GM23338 (cell line): ENCODE measurements around the gene KRTAP5-3. TPM values are rescaled to one million over a fixed set of nuclear protein-coding genes. Genes with fewer than 3 reads are reported as not detected.

Experiments used
- ATAC-seq: fragments of 200-7000 bp; cut with Tn5 transposase; 3 replicates; pipeline ENCODE4 v1.9.1; 2020
- DNase-seq: peaks from one replicate; pipeline ENCODE4 v3.0.0-alpha.2; 2015; ENCODE audit warnings: low spot score
- H2AFZ ChIP-seq: fragments of 200-600 bp; sonication (generic); 2 replicates; pipeline ENCODE4 v1.8.0; 2016; ENCODE audit warnings: antibody characterized with exemption, mild to moderate bottlenecking, moderate library complexity
- H3F3A ChIP-seq: fragments of 200-600 bp; sonication (generic); replicated peaks from 2 replicates; pipeline ENCODE4 v1.8.0; 2017; ENCODE audit warnings: antibody characterized with exemption, mixed run types, low read depth
- H3K27ac ChIP-seq: fragments of 200-600 bp; sonication (generic); 2 replicates; pipeline ENCODE4 v1.6.1; 2016; ENCODE audit warnings: low read depth
- H3K27me3 ChIP-seq: fragments of 200-600 bp; sonication (generic); 2 replicates; pipeline ENCODE4 v1.8.0; 2016; ENCODE audit warnings: mild to moderate bottlenecking, mixed run types, moderate library complexity; ENCODE audit not compliant: insufficient read depth
- H3K36me3 ChIP-seq: fragments of 200-600 bp; sonication (generic); 2 replicates; pipeline ENCODE4 v1.8.0; 2016; ENCODE audit warnings: mild to moderate bottlenecking; ENCODE audit not compliant: insufficient read depth
- H3K4me1 ChIP-seq: fragments of 200-600 bp; sonication (generic); 2 replicates; pipeline ENCODE4 v1.8.0; 2016; ENCODE audit warnings: mild to moderate bottlenecking, moderate library complexity; ENCODE audit not compliant: insufficient read depth
- H3K4me2 ChIP-seq: fragments of 200-600 bp; sonication (generic); 2 replicates; pipeline ENCODE4 v1.7.1; 2017; ENCODE audit warnings: mixed run types
- H3K4me3 ChIP-seq: fragments of 200-600 bp; sonication (generic); 2 replicates; pipeline ENCODE4 v1.6.1; 2016; ENCODE audit warnings: mixed run types
- H3K79me2 ChIP-seq: fragments of 200-600 bp; sonication (generic); replicated peaks from 2 replicates; pipeline ENCODE4 v1.8.0; 2017; ENCODE audit warnings: mild to moderate bottlenecking; ENCODE audit not compliant: insufficient read depth
- H3K9me2 ChIP-seq: fragments of 200-600 bp; sonication (generic); 2 replicates; pipeline ENCODE4 v1.8.0; 2017; ENCODE audit not compliant: insufficient read depth
- H4K20me1 ChIP-seq: fragments of 200-600 bp; sonication (generic); replicated peaks from 2 replicates; pipeline ENCODE4 v1.8.0; 2017; ENCODE audit warnings: mild to moderate bottlenecking; ENCODE audit not compliant: insufficient read depth
- H3K27ac Mint-ChIP-seq: 2 replicates; pipeline ENCODE4 v1.8.0; 2020; ENCODE audit warnings: inconsistent platforms, mild to moderate bottlenecking, moderate library complexity, mixed read lengths
- H3K27me3 Mint-ChIP-seq: 3 replicates; pipeline ENCODE4 v1.8.0; 2022; ENCODE audit warnings: low read depth, mild to moderate bottlenecking, moderate library complexity, mixed read lengths, inconsistent platforms; ENCODE audit not compliant: insufficient read depth, poor library complexity
- H3K36me3 Mint-ChIP-seq: 3 replicates; pipeline ENCODE4 v1.8.0; 2021; ENCODE audit warnings: low read depth, mild to moderate bottlenecking, inconsistent platforms, moderate library complexity, mixed read lengths
- H3K4me1 Mint-ChIP-seq: 3 replicates; pipeline ENCODE4 v1.8.0; 2020; ENCODE audit warnings: mild to moderate bottlenecking, inconsistent platforms, mixed read lengths
- H3K4me3 Mint-ChIP-seq: 3 replicates; pipeline ENCODE4 v1.8.0; 2021; ENCODE audit warnings: moderate library complexity, mild to moderate bottlenecking, inconsistent platforms, mixed read lengths
- H3K9me3 Mint-ChIP-seq: 3 replicates; pipeline ENCODE4 v1.8.0; 2020; ENCODE audit warnings: moderate library complexity, mild to moderate bottlenecking, inconsistent platforms, mixed read lengths
- CREB1 ChIP-seq: fragments of 250-450 bp; sonication (Bioruptor Pico); IDR thresholded peaks from 2 replicates; pipeline ENCODE4 v1.5.0; 2020; ENCODE audit warnings: low read depth, mild to moderate bottlenecking, moderate library complexity
- JUNB ChIP-seq: IDR thresholded peaks from one replicate; pipeline ENCODE4 v1.6.1; 2016; ENCODE audit warnings: antibody characterized with exemption; ENCODE audit not compliant: unreplicated experiment
- NANOG ChIP-seq: IDR thresholded peaks from 2 replicates; pipeline ENCODE4 v1.6.1; 2016; ENCODE audit warnings: antibody characterized with exemption, borderline replicate concordance
- POLR2AphosphoS5 ChIP-seq: IDR thresholded peaks from 2 replicates; pipeline ENCODE4 v1.6.1; 2016; ENCODE audit warnings: antibody characterized with exemption, low read depth
- ZNF114 ChIP-seq: fragments of 250-450 bp; sonication (Bioruptor Pico); IDR thresholded peaks from 2 replicates; pipeline ENCODE4 v1.5.0; 2020; ENCODE audit warnings: mild to moderate bottlenecking, moderate library complexity
- ZNF331 ChIP-seq: fragments of 250-450 bp; sonication (Bioruptor Pico); IDR thresholded peaks from 2 replicates; pipeline ENCODE4 v1.5.0; 2020; ENCODE audit warnings: low read depth, mild to moderate bottlenecking, moderate library complexity
- polyA plus RNA-seq: library from polyadenylated mRNA; unstranded; fragments of >200 nt; fragmentation: Nextera tagmentation; extraction: Ambion mirVana; gene quantifications from 2 replicates; pipeline ENCODE4 v1.2.1, GENCODE V29; 2016
- total RNA-seq: library from RNA; depleted of rRNA; stranded (reverse); fragments of >200 nt; shearing (Covaris generic); gene quantifications from 2 replicates; pipeline ENCODE4 v1.2.3, GENCODE V29; 2014
- TF ChIP-seq, protein P1 (sequence below): fragments of 250-450 bp; sonication (Bioruptor Pico); IDR thresholded peaks from 2 replicates; pipeline ENCODE4 v1.5.0; 2020; ENCODE audit warnings: mild to moderate bottlenecking, moderate library complexity

The KRTAP5-3 gene
- total and polyA plus RNA-seq, 2 experiments from 2014 or later: not detected

GRCh38 chr11:1563697-1564534 lies 44.3 kb downstream of the KRTAP5-3 start (continued):
- TF ChIP-seq, protein P1, sequence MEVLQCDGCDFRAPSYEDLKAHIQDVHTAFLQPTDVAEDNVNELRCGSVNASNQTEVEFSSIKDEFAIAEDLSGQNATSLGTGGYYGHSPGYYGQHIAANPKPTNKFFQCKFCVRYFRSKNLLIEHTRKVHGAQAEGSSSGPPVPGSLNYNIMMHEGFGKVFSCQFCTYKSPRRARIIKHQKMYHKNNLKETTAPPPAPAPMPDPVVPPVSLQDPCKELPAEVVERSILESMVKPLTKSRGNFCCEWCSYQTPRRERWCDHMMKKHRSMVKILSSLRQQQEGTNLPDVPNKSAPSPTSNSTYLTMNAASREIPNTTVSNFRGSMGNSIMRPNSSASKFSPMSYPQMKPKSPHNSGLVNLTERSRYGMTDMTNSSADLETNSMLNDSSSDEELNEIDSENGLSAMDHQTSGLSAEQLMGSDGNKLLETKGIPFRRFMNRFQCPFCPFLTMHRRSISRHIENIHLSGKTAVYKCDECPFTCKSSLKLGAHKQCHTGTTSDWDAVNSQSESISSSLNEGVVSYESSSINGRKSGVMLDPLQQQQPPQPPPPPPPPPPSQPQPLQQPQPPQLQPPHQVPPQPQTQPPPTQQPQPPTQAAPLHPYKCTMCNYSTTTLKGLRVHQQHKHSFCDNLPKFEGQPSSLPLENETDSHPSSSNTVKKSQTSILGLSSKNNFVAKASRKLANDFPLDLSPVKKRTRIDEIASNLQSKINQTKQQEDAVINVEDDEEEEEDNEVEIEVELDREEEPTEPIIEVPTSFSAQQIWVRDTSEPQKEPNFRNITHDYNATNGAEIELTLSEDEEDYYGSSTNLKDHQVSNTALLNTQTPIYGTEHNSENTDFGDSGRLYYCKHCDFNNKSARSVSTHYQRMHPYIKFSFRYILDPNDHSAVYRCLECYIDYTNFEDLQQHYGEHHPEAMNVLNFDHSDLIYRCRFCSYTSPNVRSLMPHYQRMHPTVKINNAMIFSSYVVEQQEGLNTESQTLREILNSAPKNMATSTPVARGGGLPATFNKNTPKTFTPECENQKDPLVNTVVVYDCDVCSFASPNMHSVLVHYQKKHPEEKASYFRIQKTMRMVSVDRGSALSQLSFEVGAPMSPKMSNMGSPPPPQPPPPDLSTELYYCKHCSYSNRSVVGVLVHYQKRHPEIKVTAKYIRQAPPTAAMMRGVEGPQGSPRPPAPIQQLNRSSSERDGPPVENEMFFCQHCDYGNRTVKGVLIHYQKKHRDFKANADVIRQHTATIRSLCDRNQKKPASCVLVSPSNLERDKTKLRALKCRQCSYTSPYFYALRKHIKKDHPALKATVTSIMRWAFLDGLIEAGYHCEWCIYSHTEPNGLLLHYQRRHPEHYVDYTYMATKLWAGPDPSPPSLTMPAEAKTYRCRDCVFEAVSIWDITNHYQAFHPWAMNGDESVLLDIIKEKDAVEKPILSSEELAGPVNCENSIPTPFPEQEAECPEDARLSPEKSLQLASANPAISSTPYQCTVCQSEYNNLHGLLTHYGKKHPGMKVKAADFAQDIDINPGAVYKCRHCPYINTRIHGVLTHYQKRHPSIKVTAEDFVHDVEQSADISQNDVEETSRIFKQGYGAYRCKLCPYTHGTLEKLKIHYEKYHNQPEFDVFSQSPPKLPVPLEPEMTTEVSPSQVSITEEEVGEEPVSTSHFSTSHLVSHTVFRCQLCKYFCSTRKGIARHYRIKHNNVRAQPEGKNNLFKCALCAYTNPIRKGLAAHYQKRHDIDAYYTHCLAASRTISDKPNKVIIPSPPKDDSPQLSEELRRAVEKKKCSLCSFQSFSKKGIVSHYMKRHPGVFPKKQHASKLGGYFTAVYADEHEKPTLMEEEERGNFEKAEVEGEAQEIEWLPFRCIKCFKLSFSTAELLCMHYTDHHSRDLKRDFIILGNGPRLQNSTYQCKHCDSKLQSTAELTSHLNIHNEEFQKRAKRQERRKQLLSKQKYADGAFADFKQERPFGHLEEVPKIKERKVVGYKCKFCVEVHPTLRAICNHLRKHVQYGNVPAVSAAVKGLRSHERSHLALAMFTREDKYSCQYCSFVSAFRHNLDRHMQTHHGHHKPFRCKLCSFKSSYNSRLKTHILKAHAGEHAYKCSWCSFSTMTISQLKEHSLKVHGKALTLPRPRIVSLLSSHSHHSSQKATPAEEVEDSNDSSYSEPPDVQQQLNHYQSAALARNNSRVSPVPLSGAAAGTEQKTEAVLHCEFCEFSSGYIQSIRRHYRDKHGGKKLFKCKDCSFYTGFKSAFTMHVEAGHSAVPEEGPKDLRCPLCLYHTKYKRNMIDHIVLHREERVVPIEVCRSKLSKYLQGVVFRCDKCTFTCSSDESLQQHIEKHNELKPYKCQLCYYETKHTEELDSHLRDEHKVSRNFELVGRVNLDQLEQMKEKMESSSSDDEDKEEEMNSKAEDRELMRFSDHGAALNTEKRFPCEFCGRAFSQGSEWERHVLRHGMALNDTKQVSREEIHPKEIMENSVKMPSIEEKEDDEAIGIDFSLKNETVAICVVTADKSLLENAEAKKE (CRISPR knock-in tag): no peak
- TF ChIP-seq POLR2AphosphoS5 (no peak), CREB1 (CRISPR knock-in tag) (no peak), ZNF114 (CRISPR knock-in tag) (no peak), NANOG (no peak), ZNF331 (CRISPR knock-in tag) (no peak)

DNA sequence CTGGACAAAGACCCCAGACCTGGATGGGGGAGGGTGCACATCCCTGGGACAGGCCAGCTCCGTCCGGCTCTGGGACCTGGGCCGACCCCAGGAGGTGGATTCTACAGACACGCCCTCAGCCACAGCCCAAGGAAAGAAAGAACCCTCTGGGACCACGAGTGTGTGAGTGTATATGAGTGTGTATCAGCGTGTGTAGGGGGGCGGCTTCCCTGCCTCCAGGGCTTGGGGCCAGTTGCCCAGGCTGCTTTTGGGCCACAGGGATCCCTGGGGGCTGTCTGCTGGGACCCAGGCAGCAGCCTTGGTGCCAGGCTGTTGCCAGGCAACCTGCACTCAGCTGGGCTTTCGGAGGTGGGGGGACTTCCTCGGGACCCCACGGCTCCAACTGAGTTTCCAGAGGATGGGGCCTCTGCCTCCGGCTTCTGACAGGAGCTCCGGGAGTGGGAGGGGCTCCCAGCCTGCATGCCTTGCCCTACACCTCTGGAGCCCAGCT lies 45.1 kb downstream of the KRTAP5-3 start:
- Histone ChIP-seq H3K4me3 (no peak overlapping the region), H2AFZ (no peak overlapping the region), H3K27ac (no peak overlapping the region), H3F3A (no peaks in the 10 kb centered on the region), H3K4me1 (peaks cover 25% of the 10 kb centered on the region), H3K36me3 (no peaks in the 10 kb centered on the region), H3K27me3 (peaks cover 6% of the 10 kb centered on the region; the same call in 1 of the 2 replicates), H3K9me2 (no peaks in the 10 kb centered on the region), H4K20me1 (no peaks in the 10 kb centered on the region), H3K79me2 (no peaks in the 10 kb centered on the region), H3K4me2 (no peak overlapping the region)
- H3K4me3 Mint-ChIP-seq: no peak overlapping the region
- H3K27ac Mint-ChIP-seq: no peak overlapping the region
- no peak for DNase-seq
- H3K9me3 Mint-ChIP-seq: no peaks in the 10 kb centered on the region
- H3K4me1 Mint-ChIP-seq: peaks cover 19% of the 10 kb centered on the region; the same call in 2 of the 3 replicates
- no peak for ATAC-seq
- peaks cover 25% of the 10 kb centered on the region for H3K27me3 Mint-ChIP-seq
- TF ChIP-seq ZNF114 (CRISPR knock-in tag): no peak
- TF ChIP-seq JUNB: no peak
- TF ChIP-seq, protein P1 (CRISPR knock-in tag): no peak
- H3K36me3 Mint-ChIP-seq: no peaks in the 10 kb centered on the region
